ENCODE data around the gene CNTN1. TPM values are rescaled to one million over a fixed set of nuclear protein-coding genes. Genes with fewer than 3 reads are reported as not detected.

The CNTN1 gene
- total and polyA plus RNA-seq, 2 of the 13 experiments (the other 11 are each of a cell fraction or from before 2014, with no cell fraction given) = 0.01 to 0.07 TPM

- TF ChIP-seq ZNF205 (CRISPR knock-in tag; IDR thresholded peaks at IDR 0.05) (no peak), CBX5 (CRISPR knock-in tag; IDR thresholded peaks at IDR 0.05; ENCODE audit: borderline replicate concordance) (no peak), CCDC6 (CRISPR knock-in tag; IDR thresholded peaks at IDR 0.05) (no peak)
- TF ChIP-seq, protein P1, sequence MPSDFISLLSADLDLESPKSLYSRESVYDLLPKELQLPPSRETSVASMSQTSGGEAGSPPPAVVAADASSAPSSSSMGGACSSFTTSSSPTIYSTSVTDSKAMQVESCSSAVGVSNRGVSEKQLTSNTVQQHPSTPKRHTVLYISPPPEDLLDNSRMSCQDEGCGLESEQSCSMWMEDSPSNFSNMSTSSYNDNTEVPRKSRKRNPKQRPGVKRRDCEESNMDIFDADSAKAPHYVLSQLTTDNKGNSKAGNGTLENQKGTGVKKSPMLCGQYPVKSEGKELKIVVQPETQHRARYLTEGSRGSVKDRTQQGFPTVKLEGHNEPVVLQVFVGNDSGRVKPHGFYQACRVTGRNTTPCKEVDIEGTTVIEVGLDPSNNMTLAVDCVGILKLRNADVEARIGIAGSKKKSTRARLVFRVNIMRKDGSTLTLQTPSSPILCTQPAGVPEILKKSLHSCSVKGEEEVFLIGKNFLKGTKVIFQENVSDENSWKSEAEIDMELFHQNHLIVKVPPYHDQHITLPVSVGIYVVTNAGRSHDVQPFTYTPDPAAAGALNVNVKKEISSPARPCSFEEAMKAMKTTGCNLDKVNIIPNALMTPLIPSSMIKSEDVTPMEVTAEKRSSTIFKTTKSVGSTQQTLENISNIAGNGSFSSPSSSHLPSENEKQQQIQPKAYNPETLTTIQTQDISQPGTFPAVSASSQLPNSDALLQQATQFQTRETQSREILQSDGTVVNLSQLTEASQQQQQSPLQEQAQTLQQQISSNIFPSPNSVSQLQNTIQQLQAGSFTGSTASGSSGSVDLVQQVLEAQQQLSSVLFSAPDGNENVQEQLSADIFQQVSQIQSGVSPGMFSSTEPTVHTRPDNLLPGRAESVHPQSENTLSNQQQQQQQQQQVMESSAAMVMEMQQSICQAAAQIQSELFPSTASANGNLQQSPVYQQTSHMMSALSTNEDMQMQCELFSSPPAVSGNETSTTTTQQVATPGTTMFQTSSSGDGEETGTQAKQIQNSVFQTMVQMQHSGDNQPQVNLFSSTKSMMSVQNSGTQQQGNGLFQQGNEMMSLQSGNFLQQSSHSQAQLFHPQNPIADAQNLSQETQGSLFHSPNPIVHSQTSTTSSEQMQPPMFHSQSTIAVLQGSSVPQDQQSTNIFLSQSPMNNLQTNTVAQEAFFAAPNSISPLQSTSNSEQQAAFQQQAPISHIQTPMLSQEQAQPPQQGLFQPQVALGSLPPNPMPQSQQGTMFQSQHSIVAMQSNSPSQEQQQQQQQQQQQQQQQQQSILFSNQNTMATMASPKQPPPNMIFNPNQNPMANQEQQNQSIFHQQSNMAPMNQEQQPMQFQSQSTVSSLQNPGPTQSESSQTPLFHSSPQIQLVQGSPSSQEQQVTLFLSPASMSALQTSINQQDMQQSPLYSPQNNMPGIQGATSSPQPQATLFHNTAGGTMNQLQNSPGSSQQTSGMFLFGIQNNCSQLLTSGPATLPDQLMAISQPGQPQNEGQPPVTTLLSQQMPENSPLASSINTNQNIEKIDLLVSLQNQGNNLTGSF (CRISPR knock-in tag; IDR thresholded peaks at IDR 0.05) = no peak
Observed at GRCh38 chr12:40988355-40988754, 296.1 kb downstream of the CNTN1 start (continued).

- Histone ChIP-seq H3K27ac (ENCODE audit: extremely low read length, insufficient read depth, low read length) (no peak overlapping the region), H2AFZ (ENCODE audit: low read length) (no peak overlapping the region), H3K4me3 (replicated peaks in 1 of 3; ENCODE audit: insufficient read depth in 1 of 3, low read depth in 2 of 3, low read length in 3 of 3) (no peak overlapping the region), H3K36me3 (replicated peaks in 1 of 2; ENCODE audit: control insufficient read depth in 1 of 2, insufficient read depth in 2 of 2, low read length in 2 of 2) (no peaks in the 10 kb centered on the region), H3K9ac (ENCODE audit: insufficient read depth, low read depth, low read length) (no peak overlapping the region), H3K27me3 (ENCODE audit: control insufficient read depth in 1 of 2, insufficient read depth in 2 of 2, low read length in 2 of 2) (no peaks in the 10 kb centered on the region), H3K4me2 (ENCODE audit: low read depth, low read length) (no peak overlapping the region), H4K20me1 (ENCODE audit: insufficient read depth, low read length) (no peaks in the 10 kb centered on the region), H3K4me1 (ENCODE audit: insufficient read depth, low read length) (no peaks in the 10 kb centered on the region), H3K9me3 (ENCODE audit: low read length) (no peaks in the 10 kb centered on the region), H3K79me2 (ENCODE audit: insufficient read depth, low read length) (no peaks in the 10 kb centered on the region)
- no peak for FAIRE-seq
- ChIA-PET CTCF (ENCODE audit: low intra/inter-chr PET ratio, low total read pairs) (no interaction called here), POLR2A (no interaction called here)
- TF ChIP-seq ELF1 (CRISPR knock-in tag; IDR thresholded peaks at IDR 0.05) = no peak
- TF ChIP-seq ATF5 (CRISPR knock-in tag; IDR thresholded peaks at IDR 0.05; ENCODE audit: low read depth) = no peak
- no peak for TF ChIP-seq SP2 (CRISPR knock-in tag; IDR thresholded peaks at IDR 0.05)
- TF ChIP-seq ZNF383 (CRISPR knock-in tag; IDR thresholded peaks at IDR 0.05; ENCODE audit: borderline replicate concordance) = no peak
- TF ChIP-seq ETV6 (CRISPR knock-in tag; conservative IDR thresholded peaks at IDR 0.05) = no peak
- TF ChIP-seq STAT5B (CRISPR knock-in tag; IDR thresholded peaks at IDR 0.05) = no peak
- TF ChIP-seq RBM39 (IDR thresholded peaks at IDR 0.05; ENCODE audit: low read depth, low read length, poor library complexity, severe bottlenecking) = no peak
- no peak for TF ChIP-seq ZNF83 (CRISPR knock-in tag; IDR thresholded peaks at IDR 0.05; ENCODE audit: borderline replicate concordance)
- no peak for TF ChIP-seq MXD3 (CRISPR knock-in tag; IDR thresholded peaks at IDR 0.05)
- TF ChIP-seq KLF12 (CRISPR knock-in tag; IDR thresholded peaks at IDR 0.05; ENCODE audit: borderline replicate concordance) = no peak
- no peak for TF ChIP-seq THAP11 (CRISPR knock-in tag; IDR thresholded peaks at IDR 0.05)
- no peak for TF ChIP-seq BHLHE40 (IDR thresholded peaks at IDR 0.05; ENCODE audit: low read length)
- no peak for TF ChIP-seq ZNF644 (CRISPR knock-in tag; IDR thresholded peaks at IDR 0.05; ENCODE audit: low read depth)
- TF ChIP-seq ZNF225 (CRISPR knock-in tag; IDR thresholded peaks at IDR 0.05) = no peak
- 2% methylated on average over 2 of the region's 2 CpGs for WGBS (ENCODE audit: low lambda C conversion rate)
- BruUV-seq (replicated peaks) = no TSS peak
- DNase-seq (ENCODE audit: low spot score) = no peak
- in situ Hi-C loops (cut with HindIII; ENCODE audit: extremely low pct_ligation_motif_present, low pct_unique_long_range_greater_than_20kb) = no loop called here
- ATAC-seq = no peak
- intact Hi-C loops (cut with micrococcal nuclease; ENCODE audit: unreplicated experiment) = no loop called here
Observed at GRCh38 chr12:40988824-40989223, 296.6 kb downstream of the CNTN1 start.

Measured in HepG2 (cell line).